HL-60 (cell line): Measurements from ENCODE around the gene ZBTB24.

Source experiments
- GABPA ChIP-seq: IDR thresholded peaks from 2 replicates; pipeline ENCODE4 v1.6.1; 2012; ENCODE audit warnings: low read depth
- POLR2AphosphoS5 ChIP-seq: IDR thresholded peaks from 2 replicates; pipeline ENCODE4 v1.6.1; 2012; ENCODE audit warnings: low read depth
- SPI1 ChIP-seq: IDR thresholded peaks from 2 replicates; pipeline ENCODE4 v1.6.1; 2012; ENCODE audit warnings: low read depth, mild to moderate bottlenecking, borderline replicate concordance
- TF ChIP-seq, protein P1 (sequence below): IDR thresholded peaks from one replicate; pipeline ENCODE4 v1.5.1; 2011; ENCODE audit warnings: low read length, control low read depth, inconsistent platforms; ENCODE audit not compliant: insufficient read depth

DNA sequence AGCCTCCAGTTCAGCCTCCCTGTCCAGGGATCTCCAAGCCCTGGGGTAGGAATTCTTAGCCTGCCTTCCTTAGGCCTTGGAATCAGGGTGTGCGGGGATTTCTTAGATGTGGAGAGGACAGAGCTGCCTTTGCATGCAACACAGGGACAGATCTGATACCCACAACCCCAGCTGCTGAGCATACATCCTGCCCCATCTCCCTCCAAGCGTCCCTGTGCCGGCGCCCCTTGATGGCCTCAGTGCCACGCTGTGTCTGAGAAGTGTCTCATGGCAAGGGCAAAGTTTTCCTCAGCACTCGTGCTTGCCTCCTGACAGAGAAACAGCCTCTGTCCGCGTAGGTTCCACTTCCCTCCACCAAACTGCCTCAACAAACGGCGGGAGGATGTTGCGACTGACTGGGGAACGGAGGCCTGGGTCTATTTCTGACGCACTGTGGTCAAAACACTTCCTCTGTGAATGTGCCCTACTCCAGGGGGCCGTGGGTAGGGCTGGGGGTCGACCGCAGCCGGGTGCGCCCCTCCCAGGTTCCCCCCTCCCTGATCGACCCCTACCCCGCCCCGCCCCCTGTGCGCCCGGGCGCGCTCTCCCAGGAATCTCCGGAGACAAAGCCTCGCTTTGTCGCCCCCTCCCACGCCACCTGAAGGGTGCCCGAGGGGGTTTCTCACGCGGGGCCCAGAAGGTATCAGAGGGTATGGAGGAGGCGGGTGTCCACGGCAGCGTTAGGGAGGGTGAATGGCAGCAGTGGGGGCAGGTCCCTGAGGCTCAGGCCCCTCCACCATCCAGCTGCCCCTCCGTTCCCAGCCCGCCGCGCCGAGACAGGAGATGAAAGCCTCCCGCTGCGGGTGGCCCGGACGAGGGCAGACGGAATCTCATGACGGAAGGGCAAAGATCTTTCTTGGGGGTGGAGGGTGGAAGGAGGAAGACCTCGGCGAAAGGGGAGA lies 28.3 kb downstream of the ZBTB24 start:
- TF ChIP-seq, protein P1, sequence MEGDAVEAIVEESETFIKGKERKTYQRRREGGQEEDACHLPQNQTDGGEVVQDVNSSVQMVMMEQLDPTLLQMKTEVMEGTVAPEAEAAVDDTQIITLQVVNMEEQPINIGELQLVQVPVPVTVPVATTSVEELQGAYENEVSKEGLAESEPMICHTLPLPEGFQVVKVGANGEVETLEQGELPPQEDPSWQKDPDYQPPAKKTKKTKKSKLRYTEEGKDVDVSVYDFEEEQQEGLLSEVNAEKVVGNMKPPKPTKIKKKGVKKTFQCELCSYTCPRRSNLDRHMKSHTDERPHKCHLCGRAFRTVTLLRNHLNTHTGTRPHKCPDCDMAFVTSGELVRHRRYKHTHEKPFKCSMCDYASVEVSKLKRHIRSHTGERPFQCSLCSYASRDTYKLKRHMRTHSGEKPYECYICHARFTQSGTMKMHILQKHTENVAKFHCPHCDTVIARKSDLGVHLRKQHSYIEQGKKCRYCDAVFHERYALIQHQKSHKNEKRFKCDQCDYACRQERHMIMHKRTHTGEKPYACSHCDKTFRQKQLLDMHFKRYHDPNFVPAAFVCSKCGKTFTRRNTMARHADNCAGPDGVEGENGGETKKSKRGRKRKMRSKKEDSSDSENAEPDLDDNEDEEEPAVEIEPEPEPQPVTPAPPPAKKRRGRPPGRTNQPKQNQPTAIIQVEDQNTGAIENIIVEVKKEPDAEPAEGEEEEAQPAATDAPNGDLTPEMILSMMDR: no peak
- TF ChIP-seq SPI1 (peak; percentile 85), POLR2AphosphoS5 (no peak), GABPA (no peak)
